ENCODE data around the gene TDRD9. TPM values are rescaled to one million over a fixed set of nuclear protein-coding genes. Genes with fewer than 3 reads are reported as not detected.

Gene TDRD9
- total and polyA plus RNA-seq, 9 donors, result 0.12 to 0.80 (median 0.40) TPM

GRCh38 chr14:103984196-103984595, 55.9 kb downstream of the TDRD9 start:
- Histone ChIP-seq H3K4me1 (ENCODE audit: control insufficient read depth, insufficient read depth, low read length) (no peaks in the 10 kb centered on the region), H3K27ac (ENCODE audit: low read length) (no peak overlapping the region), H3K27me3 (ENCODE audit: control insufficient read depth, insufficient read depth, low read length) (peaks cover 3% of the 10 kb centered on the region), H3K9me3 (replicated peaks; ENCODE audit: control insufficient read depth, low read depth, low read length) (no peaks in the 10 kb centered on the region), H3K36me3 (ENCODE audit: control insufficient read depth, insufficient read depth, low read length) (no peaks in the 10 kb centered on the region), H3K4me3 (ENCODE audit: low read length) (no peak overlapping the region)
- 100% methylated on average over 4 of the region's 5 CpGs for WGBS (ENCODE audit: insufficient coverage)
- no peak for DNase-seq

DNA sequence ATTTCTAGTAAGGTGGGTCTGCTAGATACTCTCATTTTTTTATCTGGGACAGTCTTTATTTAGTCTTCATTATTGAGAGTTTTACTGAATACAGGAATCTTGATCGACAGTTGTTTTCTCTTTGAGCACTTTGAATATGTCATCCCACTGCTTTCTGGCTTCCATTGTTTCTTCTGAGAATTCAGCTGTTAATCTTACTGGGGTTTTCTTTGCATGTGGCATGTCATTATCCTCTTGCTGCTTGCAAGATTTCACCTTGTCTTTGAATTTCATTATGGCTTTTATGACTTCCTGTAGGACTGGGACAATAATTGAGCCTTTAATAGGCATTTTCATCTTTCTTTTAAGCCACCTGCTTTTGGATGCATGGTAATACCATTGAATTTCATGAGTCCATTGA, 60.8 kb downstream of the TDRD9 start:
- H3K27ac ChIP-seq (ENCODE audit: low read length), result no peak overlapping the region
- peaks cover 2% of the 10 kb centered on the region for H3K9me3 ChIP-seq (replicated peaks; ENCODE audit: control insufficient read depth, low read depth, low read length)
- H3K36me3 ChIP-seq (ENCODE audit: control insufficient read depth, insufficient read depth, low read length), result no peaks in the 10 kb centered on the region
- peaks cover 5% of the 10 kb centered on the region for H3K27me3 ChIP-seq (ENCODE audit: control insufficient read depth, insufficient read depth, low read length)
- H3K4me1 ChIP-seq (ENCODE audit: control insufficient read depth, insufficient read depth, low read length), result no peaks in the 10 kb centered on the region
- no CpG with 5 or more reads among the region's 1 CpG for WGBS (ENCODE audit: insufficient coverage)
- H3K4me3 ChIP-seq (ENCODE audit: low read length), result no peak overlapping the region
- DNase-seq, result no peak

GRCh38 chr14:103989964-103990363, 61.7 kb downstream of the TDRD9 start:
- no peak overlapping the region for H3K4me3 ChIP-seq (ENCODE audit: low read length)
- peaks cover 2% of the 10 kb centered on the region for H3K9me3 ChIP-seq (replicated peaks; ENCODE audit: control insufficient read depth, low read depth, low read length)
- H3K4me1 ChIP-seq (ENCODE audit: control insufficient read depth, insufficient read depth, low read length), result no peaks in the 10 kb centered on the region
- peaks cover 5% of the 10 kb centered on the region for H3K27me3 ChIP-seq (ENCODE audit: control insufficient read depth, insufficient read depth, low read length)
- H3K36me3 ChIP-seq (ENCODE audit: control insufficient read depth, insufficient read depth, low read length), result no peaks in the 10 kb centered on the region
- no CpG with 5 or more reads among the region's 4 CpGs for WGBS (ENCODE audit: insufficient coverage)
- DNase-seq, result no peak
- H3K27ac ChIP-seq (ENCODE audit: low read length), result no peak overlapping the region

GRCh38 chr14:103994535-103995184, 66.4 kb downstream of the TDRD9 start:
- WGBS (ENCODE audit: insufficient coverage), result no CpG with 5 or more reads among the region's 5 CpGs
- DNase-seq, result no peak
- no peaks in the 10 kb centered on the region for H3K36me3 ChIP-seq (ENCODE audit: control insufficient read depth, insufficient read depth, low read length)
- no peak overlapping the region for H3K27ac ChIP-seq (ENCODE audit: low read length)
- no peaks in the 10 kb centered on the region for H3K4me1 ChIP-seq (ENCODE audit: control insufficient read depth, insufficient read depth, low read length)
- H3K27me3 ChIP-seq (ENCODE audit: control insufficient read depth, insufficient read depth, low read length), result peaks cover 9% of the 10 kb centered on the region
- no peak overlapping the region for H3K4me3 ChIP-seq (ENCODE audit: low read length)
- H3K9me3 ChIP-seq (replicated peaks; ENCODE audit: control insufficient read depth, low read depth, low read length), result no peaks in the 10 kb centered on the region

- Histone ChIP-seq H3K4me3 (ENCODE audit: low read length) (no peak overlapping the region), H3K27me3 (ENCODE audit: control insufficient read depth, insufficient read depth, low read length) (peaks cover 8% of the 10 kb centered on the region), H3K4me1 (ENCODE audit: control insufficient read depth, insufficient read depth, low read length) (no peaks in the 10 kb centered on the region), H3K36me3 (ENCODE audit: control insufficient read depth, insufficient read depth, low read length) (no peaks in the 10 kb centered on the region), H3K9me3 (replicated peaks; ENCODE audit: control insufficient read depth, low read depth, low read length) (no peaks in the 10 kb centered on the region), H3K27ac (ENCODE audit: low read length) (no peak overlapping the region)
- no peak for DNase-seq
- no CpG with 5 or more reads among the region's 5 CpGs for WGBS (ENCODE audit: insufficient coverage)
Measured at GRCh38 chr14:103995876-103996275, 67.6 kb downstream of the TDRD9 start.

DNA sequence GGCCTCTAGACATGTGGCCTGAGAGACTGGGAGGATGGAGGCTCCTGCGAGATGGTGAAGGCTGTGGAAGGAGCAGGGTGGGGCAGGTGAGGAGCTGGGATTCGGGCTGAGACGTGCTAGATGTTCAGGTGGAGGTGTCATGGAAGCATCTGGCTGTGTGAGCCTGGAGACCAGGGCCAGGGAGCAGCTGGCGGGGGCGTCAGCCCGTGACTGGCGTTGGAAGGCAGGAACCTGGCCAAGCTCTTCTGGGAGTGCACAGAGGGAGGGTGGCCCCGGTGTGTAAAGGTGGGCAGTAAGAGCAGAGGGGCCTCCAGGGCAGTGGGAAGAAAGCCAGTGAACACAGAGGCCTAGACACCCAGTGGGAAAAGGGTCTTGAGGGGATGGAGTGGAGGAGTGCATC, 69.1 kb downstream of the TDRD9 start:
- Histone ChIP-seq H3K4me3 (ENCODE audit: low read length) (no peak overlapping the region), H3K27ac (ENCODE audit: low read length) (no peak overlapping the region), H3K36me3 (ENCODE audit: control insufficient read depth, insufficient read depth, low read length) (no peaks in the 10 kb centered on the region), H3K4me1 (ENCODE audit: control insufficient read depth, insufficient read depth, low read length) (no peaks in the 10 kb centered on the region), H3K9me3 (replicated peaks; ENCODE audit: control insufficient read depth, low read depth, low read length) (no peaks in the 10 kb centered on the region), H3K27me3 (ENCODE audit: control insufficient read depth, insufficient read depth, low read length) (peaks cover 8% of the 10 kb centered on the region)
- 71% methylated on average over 8 of the region's 8 CpGs for WGBS (ENCODE audit: insufficient coverage)
- no peak for DNase-seq

GRCh38 chr14:103998027-103998426, 69.8 kb downstream of the TDRD9 start:
- Histone ChIP-seq H3K9me3 (replicated peaks; ENCODE audit: control insufficient read depth, low read depth, low read length) (no peaks in the 10 kb centered on the region), H3K36me3 (ENCODE audit: control insufficient read depth, insufficient read depth, low read length) (no peaks in the 10 kb centered on the region), H3K4me1 (ENCODE audit: control insufficient read depth, insufficient read depth, low read length) (no peaks in the 10 kb centered on the region), H3K27me3 (ENCODE audit: control insufficient read depth, insufficient read depth, low read length) (peaks cover 8% of the 10 kb centered on the region), H3K27ac (ENCODE audit: low read length) (no peak overlapping the region), H3K4me3 (ENCODE audit: low read length) (no peak overlapping the region)
- DNase-seq, result no peak
- WGBS (ENCODE audit: insufficient coverage), result no CpG with 5 or more reads among the region's 10 CpGs

- no peaks in the 10 kb centered on the region for H3K9me3 ChIP-seq (replicated peaks; ENCODE audit: control insufficient read depth, low read depth, low read length)
- peaks cover 8% of the 10 kb centered on the region for H3K27me3 ChIP-seq (ENCODE audit: control insufficient read depth, insufficient read depth, low read length)
- no peak for DNase-seq
- H3K36me3 ChIP-seq (ENCODE audit: control insufficient read depth, insufficient read depth, low read length), result no peaks in the 10 kb centered on the region
- H3K4me1 ChIP-seq (ENCODE audit: control insufficient read depth, insufficient read depth, low read length), result no peaks in the 10 kb centered on the region
- H3K4me3 ChIP-seq (ENCODE audit: low read length), result no peak overlapping the region
- WGBS (ENCODE audit: insufficient coverage), result 88% methylated on average over 1 of the region's 7 CpGs
- no peak overlapping the region for H3K27ac ChIP-seq (ENCODE audit: low read length)
Measured at GRCh38 chr14:103999795-104000440, 71.7 kb downstream of the TDRD9 start.

DNA sequence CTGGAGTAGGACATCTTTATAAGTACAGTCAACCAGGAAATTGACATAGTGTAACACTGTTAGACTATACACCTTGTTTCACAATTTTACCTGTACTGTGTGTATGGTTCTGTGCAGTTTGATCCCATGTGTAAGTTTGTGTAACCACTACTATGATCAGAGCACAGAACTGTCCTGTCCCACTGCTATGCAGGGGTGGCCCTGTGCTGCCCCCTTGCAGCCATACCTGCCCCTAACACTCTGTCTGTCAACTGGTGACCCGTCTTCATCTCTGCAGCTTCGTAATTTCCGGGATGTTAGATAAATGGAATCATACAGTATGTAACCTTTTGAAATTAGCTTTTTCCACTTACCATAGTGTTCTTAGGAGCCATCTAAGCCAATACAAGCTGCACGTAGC, 72.7 kb downstream of the TDRD9 start:
- H3K9me3 ChIP-seq (replicated peaks; ENCODE audit: control insufficient read depth, low read depth, low read length), result no peaks in the 10 kb centered on the region
- DNase-seq, result no peak
- H3K27ac ChIP-seq (ENCODE audit: low read length), result no peak overlapping the region
- H3K4me3 ChIP-seq (ENCODE audit: low read length), result no peak overlapping the region
- H3K4me1 ChIP-seq (ENCODE audit: control insufficient read depth, insufficient read depth, low read length), result no peaks in the 10 kb centered on the region
- no CpG with 5 or more reads among the region's 4 CpGs for WGBS (ENCODE audit: insufficient coverage)
- peaks cover 5% of the 10 kb centered on the region for H3K27me3 ChIP-seq (ENCODE audit: control insufficient read depth, insufficient read depth, low read length)
- H3K36me3 ChIP-seq (ENCODE audit: control insufficient read depth, insufficient read depth, low read length), result no peaks in the 10 kb centered on the region

DNA sequence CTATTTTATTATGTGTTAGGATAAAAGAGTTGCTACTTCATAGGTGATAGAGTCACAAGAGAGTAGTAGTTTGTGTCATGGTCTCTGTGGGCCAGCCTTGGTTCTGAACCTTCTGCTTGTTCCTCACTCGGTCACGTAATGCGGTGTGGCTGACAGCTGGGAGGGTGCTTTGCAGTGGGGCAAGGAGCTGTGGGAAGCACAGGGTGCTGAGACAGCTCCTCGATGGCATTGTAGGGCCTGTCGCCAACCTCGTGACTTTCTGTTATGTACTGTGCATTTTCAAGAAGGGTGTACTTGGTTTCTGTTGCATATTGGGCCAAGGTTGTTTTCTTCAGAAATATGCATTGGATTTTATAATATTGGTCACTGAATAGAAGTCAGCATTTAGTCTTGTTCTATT, 75.4 kb downstream of the TDRD9 start:
- Histone ChIP-seq H3K4me1 (ENCODE audit: control insufficient read depth, insufficient read depth, low read length) (no peaks in the 10 kb centered on the region), H3K4me3 (ENCODE audit: low read length) (no peak overlapping the region), H3K27ac (ENCODE audit: low read length) (no peak overlapping the region), H3K27me3 (ENCODE audit: control insufficient read depth, insufficient read depth, low read length) (no peaks in the 10 kb centered on the region), H3K36me3 (ENCODE audit: control insufficient read depth, insufficient read depth, low read length) (no peaks in the 10 kb centered on the region), H3K9me3 (replicated peaks; ENCODE audit: control insufficient read depth, low read depth, low read length) (no peaks in the 10 kb centered on the region)
- WGBS (ENCODE audit: insufficient coverage), result 69% methylated on average over 6 of the region's 6 CpGs
- no peak for DNase-seq
